Left lung (tissue), 10 donors: ENCODE results near the gene TRIB2. TPM values are rescaled to one million over a fixed set of nuclear protein-coding genes. Genes with fewer than 3 reads are reported as not detected.

Experiments
- ATAC-seq: fragments of 200-7000 bp; cut with Tn5 transposase; one replicate; pipeline ENCODE4 v1.9.1; 2020; ENCODE audit warnings: moderate library complexity
- DNase-seq, 4 donors: peaks; one replicate each; pipeline ENCODE4 v3.0.0-alpha.2; 2013 to 2020
- H3K27ac ChIP-seq, 2 donors: fragments of 200-600 bp; sonication (generic) in 1 of 2; one replicate each; pipeline versions ENCODE4 v1.5.0 to v1.8.0; 2020 to 2021
- H3K27me3 ChIP-seq, 2 donors: fragments of 200-600 bp; sonication (generic) in 1 of 2; one replicate each; pipeline versions ENCODE4 v1.5.0 to v1.8.0; 2020 to 2021
- H3K36me3 ChIP-seq, 2 donors: fragments of 200-600 bp; sonication (generic) in 1 of 2; one replicate each; pipeline versions ENCODE4 v1.5.0 to v1.8.0; 2020 to 2021
- H3K4me1 ChIP-seq, 2 donors: fragments of 200-600 bp; one replicate each; pipeline ENCODE4 v1.8.0; 2021
- H3K4me3 ChIP-seq, 2 donors: fragments of 200-600 bp; sonication (generic) in 1 of 2; one replicate each; pipeline versions ENCODE4 v1.5.0 to v1.8.0; 2020 to 2021; ENCODE audit warnings: mild to moderate bottlenecking in 1 of 2
- H3K9me3 ChIP-seq, 2 donors: fragments of 200-600 bp; sonication (generic) in 1 of 2; one replicate each; pipeline versions ENCODE4 v1.5.0 to v1.8.0; 2020 to 2021
- CTCF ChIP-seq, 2 donors: fragments of 200-600 bp; sonication (generic) in 1 of 2; IDR thresholded peaks; one replicate each; pipeline versions ENCODE4 v1.5.0 to v1.8.0; 2021; ENCODE audit warnings: antibody characterized with exemption in 2 of 2
- intact Hi-C, 2 donors: fragments of 100-400 bp; cut with DNase I; formaldehyde crosslinking; loops; one replicate each; pipeline versions ENCODE4 v1.11.2 to v1.14.2; 2022
- polyA plus RNA-seq, 6 donors: library from polyadenylated mRNA; unstranded; fragments of 120-200 nt; gene quantifications; one replicate each; pipeline ENCODE4 v1.2.1, GENCODE V29; 2013; ENCODE audit not compliant: insufficient read length in 6 of 6
- total RNA-seq, 2 donors: library from RNA; stranded (reverse); fragmentation: NEBNext Ultra II Directional; extraction: Animal tissue kit (Norgen Biotek cat#: 25700); gene quantifications; one replicate each; pipeline ENCODE4 v1.2.1, GENCODE V29; 2021
- donor health status: DM: no; HTN: yes; CAD: no.
- donor health status: DM: no; HTN: no; CAD: no.

TRIB2 gene
- total and polyA plus RNA-seq, 8 donors, result 36.4 to 88.5 (median 76.5) TPM

DNA sequence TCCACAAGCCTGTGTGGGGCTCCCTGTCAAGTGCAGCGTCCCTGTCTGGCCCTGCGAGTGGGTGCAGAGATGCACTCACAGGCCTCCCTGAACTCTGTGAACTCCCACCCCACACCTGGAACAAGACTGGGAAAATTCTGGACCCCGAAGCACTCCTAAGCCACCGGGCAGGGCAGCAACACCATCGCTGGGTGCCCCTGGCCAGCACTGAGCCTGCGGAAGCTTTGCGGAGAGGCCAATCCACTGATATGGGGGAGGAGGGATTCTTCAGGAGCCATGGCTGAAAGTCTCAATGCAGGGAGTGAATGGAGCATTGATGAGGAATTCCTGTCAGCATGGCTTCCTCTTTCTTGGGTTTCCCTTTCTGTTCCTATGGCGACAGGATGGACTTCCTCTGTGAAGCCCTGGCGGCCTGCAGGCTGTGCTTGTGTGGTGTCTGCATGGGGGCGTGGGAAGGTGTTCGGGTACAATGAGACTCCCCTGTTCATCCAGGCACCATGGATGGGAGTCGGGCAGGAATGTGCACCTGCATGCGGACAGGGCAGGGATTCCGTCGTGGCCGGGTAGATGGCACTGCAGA, 15.1 kb downstream of the TRIB2 start:
- TF ChIP-seq CTCF (IDR thresholded peaks at IDR 0.05), result no peak
- Histone ChIP-seq H3K4me1 (peaks cover 0 to 55% of the 10 kb centered on the region in 2 donors), H3K27ac (peak overlapping the region in 1 of 2 donors; percentile 23), H3K36me3 (peaks cover 0 to 36% of the 10 kb centered on the region in 2 donors), H3K9me3 (no peaks in the 10 kb centered on the region), H3K27me3 (no peaks in the 10 kb centered on the region), H3K4me3 (no peak overlapping the region)
- no peak for ATAC-seq
- intact Hi-C loops, result no loop called here
- DNase-seq, result no peak

- intact Hi-C loops, result no loop called here
- Histone ChIP-seq H3K27me3 (no peaks in the 10 kb centered on the region), H3K27ac (peak overlapping the region; percentile 9 to 11), H3K4me3 (no peak overlapping the region), H3K36me3 (peaks cover 0 to 33% of the 10 kb centered on the region in 2 donors), H3K4me1 (peaks cover 0 to 47% of the 10 kb centered on the region in 2 donors), H3K9me3 (no peaks in the 10 kb centered on the region)
- DNase-seq (peak in 1 of 4 donors; percentile 77), ATAC-seq (peak; percentile 31)
- no peak for TF ChIP-seq CTCF (IDR thresholded peaks at IDR 0.05)
Measured at GRCh38 chr2:12732651-12733050, 15.9 kb downstream of the TRIB2 start.

- H3K36me3 ChIP-seq, result peaks cover 0 to 25% of the 10 kb centered on the region in 2 donors
- no peaks in the 10 kb centered on the region for H3K27me3 ChIP-seq
- peak in 1 of 4 donors; percentile 68 for DNase-seq
- intact Hi-C loops, result no loop called here
- peak overlapping the region in 1 of 2 donors; percentile 40 for H3K27ac ChIP-seq
- ATAC-seq, result peak; percentile 65
- H3K9me3 ChIP-seq, result no peaks in the 10 kb centered on the region
- peaks cover 0 to 38% of the 10 kb centered on the region in 2 donors for H3K4me1 ChIP-seq
- H3K4me3 ChIP-seq, result no peak overlapping the region
- no peak for TF ChIP-seq CTCF (IDR thresholded peaks at IDR 0.05)
Measured at GRCh38 chr2:12733846-12734245, 17.1 kb downstream of the TRIB2 start.

DNA sequence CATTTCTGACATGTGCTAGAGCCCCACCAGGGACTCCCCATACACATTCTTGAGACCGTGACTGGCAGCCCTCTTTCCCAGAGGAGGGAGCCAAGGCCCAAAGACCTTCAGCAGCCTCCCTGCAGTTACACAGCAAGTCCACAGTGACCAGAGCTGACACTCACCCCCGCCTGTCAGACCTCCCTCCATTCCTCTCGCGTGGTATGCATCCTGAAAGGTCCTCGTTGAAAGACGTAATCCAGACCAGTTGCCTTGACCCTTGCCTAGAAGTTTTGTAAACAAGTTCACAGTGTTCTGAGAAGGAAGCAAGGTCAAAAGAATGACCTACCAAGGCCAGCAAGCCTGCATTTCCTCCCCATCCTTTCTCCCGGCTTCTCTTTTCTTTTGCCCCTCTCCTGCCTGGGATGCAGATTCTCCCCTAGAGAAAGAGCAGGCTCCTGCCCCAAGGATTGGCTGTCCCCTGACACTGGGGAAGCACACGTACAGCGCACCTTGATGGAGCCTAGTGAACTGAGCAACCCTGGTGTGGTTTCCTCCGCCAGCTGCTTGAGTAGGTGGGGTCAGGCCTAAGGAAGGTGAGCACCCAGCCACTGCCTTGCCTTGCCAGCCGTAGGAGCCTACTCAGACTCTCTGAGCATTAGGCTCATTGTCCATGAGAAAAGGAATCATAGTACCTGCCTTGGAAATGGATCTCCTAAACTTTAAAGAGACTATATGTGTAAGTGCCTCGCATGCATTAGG, 18.3 kb downstream of the TRIB2 start:
- no peak overlapping the region for H3K4me3 ChIP-seq
- DNase-seq, result no peak
- H3K27ac ChIP-seq, result peak overlapping the region; percentile 5 to 7
- H3K27me3 ChIP-seq, result no peaks in the 10 kb centered on the region
- no peak for ATAC-seq
- TF ChIP-seq CTCF (IDR thresholded peaks at IDR 0.05), result no peak
- intact Hi-C loops, result no loop called here
- peaks cover 0 to 38% of the 10 kb centered on the region in 2 donors for H3K4me1 ChIP-seq
- H3K9me3 ChIP-seq, result no peaks in the 10 kb centered on the region
- peaks cover 0 to 32% of the 10 kb centered on the region in 2 donors for H3K36me3 ChIP-seq

- no peak for DNase-seq
- Histone ChIP-seq H3K9me3 (no peaks in the 10 kb centered on the region), H3K27ac (no peak overlapping the region)
Measured at GRCh38 chr2:12737297-12737696, 20.6 kb downstream of the TRIB2 start.

More at GRCh38 chr2:12737297-12737696, 20.6 kb downstream of the TRIB2 start:
- TF ChIP-seq CTCF (IDR thresholded peaks at IDR 0.05), result no peak
- intact Hi-C loops, result no loop called here
- peaks cover 0 to 37% of the 10 kb centered on the region in 2 donors for H3K36me3 ChIP-seq
- no peak overlapping the region for H3K4me3 ChIP-seq
- peaks cover 0 to 30% of the 10 kb centered on the region in 2 donors for H3K4me1 ChIP-seq
- H3K27me3 ChIP-seq, result no peaks in the 10 kb centered on the region
- no peak for ATAC-seq
